ENCODE measurements around the gene SPECC1.
A peak's percentile ranks its signal among the peaks of the same experiment; 100 is the strongest.
"Not testable (repeated sequence)": the region's sequence is repeated elsewhere in the genome, so short reads cannot be mapped to it uniquely, and the experiment has no call there.

The SPECC1 gene

GRCh38 chr17:20282526-20283308 is 273.6 kb downstream of the SPECC1 start:
- DNase-seq, result no peak

GRCh38 chr17:20284022-20284421 is 274.9 kb downstream of the SPECC1 start:
- DNase-seq, result peak; percentile 53

GRCh38 chr17:20284570-20285295 is 275.6 kb downstream of the SPECC1 start:
- peak; percentile 91 for DNase-seq

- DNase-seq, result no peak
Observed at GRCh38 chr17:20289984-20290383, 280.8 kb downstream of the SPECC1 start.

- DNase-seq, result no peak
Observed at GRCh38 chr17:20291853-20292252, 282.7 kb downstream of the SPECC1 start.

- DNase-seq, result no peak
Observed at GRCh38 chr17:20293501-20293900, 284.3 kb downstream of the SPECC1 start.

- no peak for DNase-seq
Observed at GRCh38 chr17:20294120-20294519, 285.0 kb downstream of the SPECC1 start.

- DNase-seq, result no peak
Observed at GRCh38 chr17:20299013-20299412, 289.9 kb downstream of the SPECC1 start.

GRCh38 chr17:20300436-20300934 is 291.3 kb downstream of the SPECC1 start:
- no peak for DNase-seq

- DNase-seq, result no peak
Observed at GRCh38 chr17:20302246-20302917, 293.2 kb downstream of the SPECC1 start.

GRCh38 chr17:20304961-20305360 is 295.8 kb downstream of the SPECC1 start:
- no peak for DNase-seq

- DNase-seq, result no peak
Observed at GRCh38 chr17:20306924-20307323, 297.8 kb downstream of the SPECC1 start.

GRCh38 chr17:20307326-20307910 is 298.3 kb downstream of the SPECC1 start:
- no peak for DNase-seq

GRCh38 chr17:20310481-20310880 is 301.3 kb downstream of the SPECC1 start:
- DNase-seq, result no peak

GRCh38 chr17:20313306-20313705 is 304.1 kb downstream of the SPECC1 start:
- no peak for DNase-seq

- DNase-seq, result no peak
Observed at GRCh38 chr17:20313891-20314290, 304.7 kb downstream of the SPECC1 start.

- DNase-seq, result peak; percentile 53
Observed at GRCh38 chr17:20314834-20315233, 305.7 kb downstream of the SPECC1 start.

- peak; percentile 69 for DNase-seq
Observed at GRCh38 chr17:20315311-20315710, 306.2 kb downstream of the SPECC1 start.

GRCh38 chr17:20315821-20316220 is 306.7 kb downstream of the SPECC1 start:
- peak; percentile 47 for DNase-seq

GRCh38 chr17:20320535-20321229 is 311.5 kb downstream of the SPECC1 start:
- peak; percentile 62 for DNase-seq

- not testable (repeated sequence) for DNase-seq
Observed at GRCh38 chr17:20321357-20321756, 312.2 kb downstream of the SPECC1 start.

- DNase-seq, result not testable (repeated sequence)
Observed at GRCh38 chr17:20327739-20328138, 318.6 kb downstream of the SPECC1 start.

Measured in NCI-H69 (cell line).